ENCODE measurements around the gene GRM8.

GRM8 gene

GRCh38 chr7:127230192-127230925, 22.4 kb downstream of the GRM8 start:
- no peak for DNase-seq (ENCODE audit: low spot score)

GRCh38 chr7:127226685-127227374, 25.9 kb downstream of the GRM8 start:
- DNase-seq (ENCODE audit: low spot score): no peak

GRCh38 chr7:127221731-127222130, 31.0 kb downstream of the GRM8 start:
- no peak for DNase-seq (ENCODE audit: low spot score)

- no peak for DNase-seq (ENCODE audit: low spot score)
These were observed 37.6 kb downstream of the GRM8 start for GRCh38 chr7:127214956-127215718.

GRCh38 chr7:127209886-127210285, 42.9 kb downstream of the GRM8 start:
- DNase-seq (ENCODE audit: low spot score): no peak

GRCh38 chr7:127208860-127209259, 43.9 kb downstream of the GRM8 start:
- DNase-seq (ENCODE audit: low spot score): no peak

GRCh38 chr7:127208351-127208750, 44.4 kb downstream of the GRM8 start:
- DNase-seq (ENCODE audit: low spot score): no peak

GRCh38 chr7:127207806-127208205, 44.9 kb downstream of the GRM8 start:
- no peak for DNase-seq (ENCODE audit: low spot score)

- DNase-seq (ENCODE audit: low spot score): no peak
These were observed 45.5 kb downstream of the GRM8 start for GRCh38 chr7:127207230-127207629.

GRCh38 chr7:127194571-127194970, 58.2 kb downstream of the GRM8 start:
- no peak for DNase-seq (ENCODE audit: low spot score)

- no peak for DNase-seq (ENCODE audit: low spot score)
These were observed 62.9 kb downstream of the GRM8 start for GRCh38 chr7:127189886-127190285.

GRCh38 chr7:127189074-127189473, 63.7 kb downstream of the GRM8 start:
- DNase-seq (ENCODE audit: low spot score): no peak

GRCh38 chr7:127187740-127188139, 65.0 kb downstream of the GRM8 start:
- DNase-seq (ENCODE audit: low spot score): no peak

- DNase-seq (ENCODE audit: low spot score): no peak
These were observed 66.1 kb downstream of the GRM8 start for GRCh38 chr7:127186686-127187085.

GRCh38 chr7:127177156-127177555, 75.6 kb downstream of the GRM8 start:
- DNase-seq (ENCODE audit: low spot score): no peak

GRCh38 chr7:127162366-127162765, 90.4 kb downstream of the GRM8 start:
- no peak for DNase-seq (ENCODE audit: low spot score)

GRCh38 chr7:127158659-127159058, 94.1 kb downstream of the GRM8 start:
- DNase-seq (ENCODE audit: low spot score): no peak

- no peak for DNase-seq (ENCODE audit: low spot score)
These were observed 97.8 kb downstream of the GRM8 start for GRCh38 chr7:127154958-127155357.

- DNase-seq (ENCODE audit: low spot score): no peak
These were observed 98.6 kb downstream of the GRM8 start for GRCh38 chr7:127154101-127154500.

GRCh38 chr7:127153315-127153714, 99.4 kb downstream of the GRM8 start:
- no peak for DNase-seq (ENCODE audit: low spot score)

GRCh38 chr7:127152423-127152822, 100.3 kb downstream of the GRM8 start:
- no peak for DNase-seq (ENCODE audit: low spot score)

- no peak for DNase-seq (ENCODE audit: low spot score)
These were observed 101.4 kb downstream of the GRM8 start for GRCh38 chr7:127151379-127151778.

- DNase-seq (ENCODE audit: low spot score): no peak
These were observed 102.2 kb downstream of the GRM8 start for GRCh38 chr7:127150543-127150942.

Measured in HuH-7.5 (cell line).